ENCODE results near the gene DGKQ. TPM values are rescaled to one million over a fixed set of nuclear protein-coding genes. Genes with fewer than 3 reads are reported as not detected.

DGKQ gene
- total and polyA plus RNA-seq, 2 of the 13 experiments (the other 11 are each of a cell fraction or from before 2014, with no cell fraction given): 4.5 to 7.2 TPM

- TF ChIP-seq RERE (CRISPR knock-in tag; IDR thresholded peaks at IDR 0.05; ENCODE audit: low read depth) (no peak), SMAD1 (CRISPR knock-in tag; IDR thresholded peaks at IDR 0.05; ENCODE audit: borderline replicate concordance, low read depth) (0 out of 2 replicates have a peak, but pooled peaks have one; percentile 22), SP5 (CRISPR knock-in tag; IDR thresholded peaks at IDR 0.05; ENCODE audit: borderline replicate concordance, low read depth) (peak; percentile 18; the same call in 1 of the 2 replicates), TARDBP (CRISPR knock-in tag; IDR thresholded peaks at IDR 0.05) (0 out of 2 replicates have a peak, but pooled peaks have one; percentile 9), ZMAT3 (CRISPR knock-in tag; conservative IDR thresholded peaks at IDR 0.05) (peak; percentile 59; the same call in 1 of the 2 replicates), SRSF1 (optimal IDR thresholded peaks at IDR 0.05; ENCODE audit: low read depth, low read length) (peak; percentile 50), SAP130 (CRISPR knock-in tag; IDR thresholded peaks at IDR 0.05; ENCODE audit: low read depth) (0 out of 2 replicates have a peak, but pooled peaks have one; percentile 9), ZNF558 (CRISPR knock-in tag; IDR thresholded peaks at IDR 0.05; ENCODE audit: borderline replicate concordance) (0 out of 2 replicates have a peak, but pooled peaks have one; percentile 42), GTF3A (CRISPR knock-in tag; conservative IDR thresholded peaks at IDR 0.05) (no peak), THAP9 (CRISPR knock-in tag; IDR thresholded peaks at IDR 0.05; ENCODE audit: borderline replicate concordance) (0 out of 2 replicates have a peak, but pooled peaks have one; percentile 23), SALL1 (CRISPR knock-in tag; IDR thresholded peaks at IDR 0.05) (peak; percentile 15; the same call in 1 of the 2 replicates), ZBTB7A (CRISPR knock-in tag; IDR thresholded peaks at IDR 0.05) (0 out of 2 replicates have a peak, but pooled peaks have one; percentile 14), ZNF687 (CRISPR knock-in tag; IDR thresholded peaks at IDR 0.05) (peak; percentile 51)
Observed at GRCh38 chr4:1008840-1009541, 35.6 kb upstream of the DGKQ start (continued).
